ENCODE data around the gene UHMK1.

GRCh38 chr1:162488219-162488618 is 9.4 kb upstream of the UHMK1 start:
- TF ChIP-seq CTCF (IDR thresholded peaks at IDR 0.05; ENCODE audit: poor library complexity) (no peak), EZH2 (IDR thresholded peaks at IDR 0.05; ENCODE audit: borderline replicate concordance) (no peak), EZH2phosphoT487 (IDR thresholded peaks at IDR 0.05; ENCODE audit: low read depth, severe bottlenecking, unreplicated experiment) (no peak)
